Vagina (tissue), 2 donors: ENCODE measurements around the gene TARS2.

Experiments
- CTCF ChIP-seq, 3 experiments: fragments of 450-650 bp in 2 of 3; fragments of 200-600 bp in 1 of 3; sonication (generic) in 1 of 3; IDR thresholded peaks; one replicate each; pipeline ENCODE4 v1.5.1; 2017 to 2019; ENCODE audit warnings: antibody characterized with exemption in 3 of 3, mild to moderate bottlenecking in 2 of 3, moderate library complexity in 2 of 3
- POLR2A ChIP-seq, 2 donors: fragments of 450-650 bp; IDR thresholded peaks; one replicate each; pipeline ENCODE4 v1.6.1; 2017; ENCODE audit warnings: antibody characterized with exemption in 2 of 2, mild to moderate bottlenecking in 2 of 2, moderate library complexity in 2 of 2
- POLR2AphosphoS5 ChIP-seq, 2 donors: sonication (generic); formaldehyde crosslinking; IDR thresholded peaks; one replicate each; pipeline ENCODE4 v1.9.0; 2017; ENCODE audit warnings: antibody characterized with exemption in 2 of 2, mild to moderate bottlenecking in 2 of 2, low read depth in 1 of 2; ENCODE audit not compliant: insufficient read depth in 1 of 2

GRCh38 chr1:150513351-150513791, 26.2 kb downstream of the TARS2 start:
- no peak for TF ChIP-seq CTCF (IDR thresholded peaks at IDR 0.05)
- no peak for TF ChIP-seq POLR2AphosphoS5 (IDR thresholded peaks at IDR 0.05; ENCODE audit: insufficient read depth in 1 of 2, low read depth in 1 of 2)
- no peak for TF ChIP-seq POLR2A (IDR thresholded peaks at IDR 0.05)
